ENCODE results near the gene ZNF513.
"Not testable (repeated sequence)": the region's sequence is repeated elsewhere in the genome, so short reads cannot be mapped to it uniquely, and the experiment has no call there.

ZNF513 gene

DNA sequence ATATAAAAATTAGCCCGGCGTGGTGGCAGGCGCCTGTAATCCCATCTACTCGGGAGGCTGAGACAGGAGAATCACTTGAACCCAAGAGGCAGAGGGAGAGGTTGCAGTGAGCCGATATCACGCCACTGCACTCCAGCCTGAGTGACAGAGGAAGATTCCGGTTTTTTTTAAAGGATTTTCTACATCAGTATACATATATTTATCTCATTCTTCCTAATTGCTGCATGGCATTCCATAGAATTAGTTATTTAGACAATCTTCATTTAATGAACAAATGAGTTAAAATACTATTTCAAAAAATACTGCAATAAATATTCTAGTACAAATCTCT, 26.0 kb downstream of the ZNF513 start:
- no peak for DNase-seq

DNA sequence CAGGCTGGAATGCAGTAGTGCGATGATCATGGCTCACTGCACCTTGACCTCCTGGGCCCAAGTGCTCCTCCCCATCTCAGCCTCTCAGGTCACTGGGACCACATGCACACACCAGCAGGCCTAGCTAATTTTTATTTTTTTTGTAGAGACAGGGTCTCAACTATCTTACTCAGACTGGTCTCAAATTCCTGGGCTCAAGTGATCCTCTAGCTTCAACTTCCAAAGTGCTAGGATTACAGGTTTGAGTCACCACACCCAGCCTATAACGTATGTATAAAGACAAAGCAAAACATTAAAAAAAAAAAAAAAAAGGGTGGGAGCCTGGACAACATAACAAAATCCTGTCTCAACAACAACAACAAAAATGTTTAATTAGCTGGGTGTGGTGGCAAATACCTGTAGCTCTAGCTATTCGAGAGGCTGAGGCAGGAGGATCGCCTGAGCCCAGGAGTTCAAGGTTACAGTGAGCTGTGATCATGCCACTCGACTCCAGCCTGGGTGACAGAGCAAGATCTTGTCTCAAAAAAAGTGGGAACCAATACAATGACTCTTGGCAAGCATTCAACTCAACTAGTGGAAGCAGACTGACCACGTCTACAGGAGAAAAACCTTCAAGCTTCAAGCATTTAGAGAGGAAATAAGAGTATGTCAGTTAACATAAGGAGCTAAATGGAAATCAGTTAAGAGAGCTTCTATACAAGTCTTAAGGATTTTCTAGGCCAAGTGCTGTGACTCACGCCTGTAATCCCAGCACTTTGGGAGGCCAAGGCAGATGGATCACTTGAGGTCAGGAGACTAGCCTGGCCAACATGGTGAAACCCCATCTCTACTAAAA, 26.6 kb downstream of the ZNF513 start:
- no peak for DNase-seq

DNA sequence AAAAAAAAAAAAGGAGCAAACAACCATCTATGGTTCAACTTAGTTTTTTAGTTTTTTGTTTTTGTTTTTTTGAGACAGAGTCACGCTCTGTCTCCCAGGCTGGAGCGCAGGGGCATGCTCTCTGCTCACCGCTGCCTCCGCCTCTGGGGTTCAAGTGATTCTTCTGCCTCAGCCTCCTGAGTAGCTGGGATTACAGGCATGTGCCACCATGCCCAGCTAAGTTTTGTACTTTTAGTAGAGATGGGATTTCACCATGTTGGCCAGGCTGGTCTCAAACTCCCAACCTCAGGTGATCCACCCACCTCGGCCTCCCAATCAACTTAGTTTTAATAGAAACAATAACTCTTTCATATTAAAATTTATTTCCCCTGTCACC, 27.2 kb downstream of the ZNF513 start:
- not testable (repeated sequence) for DNase-seq

DNA sequence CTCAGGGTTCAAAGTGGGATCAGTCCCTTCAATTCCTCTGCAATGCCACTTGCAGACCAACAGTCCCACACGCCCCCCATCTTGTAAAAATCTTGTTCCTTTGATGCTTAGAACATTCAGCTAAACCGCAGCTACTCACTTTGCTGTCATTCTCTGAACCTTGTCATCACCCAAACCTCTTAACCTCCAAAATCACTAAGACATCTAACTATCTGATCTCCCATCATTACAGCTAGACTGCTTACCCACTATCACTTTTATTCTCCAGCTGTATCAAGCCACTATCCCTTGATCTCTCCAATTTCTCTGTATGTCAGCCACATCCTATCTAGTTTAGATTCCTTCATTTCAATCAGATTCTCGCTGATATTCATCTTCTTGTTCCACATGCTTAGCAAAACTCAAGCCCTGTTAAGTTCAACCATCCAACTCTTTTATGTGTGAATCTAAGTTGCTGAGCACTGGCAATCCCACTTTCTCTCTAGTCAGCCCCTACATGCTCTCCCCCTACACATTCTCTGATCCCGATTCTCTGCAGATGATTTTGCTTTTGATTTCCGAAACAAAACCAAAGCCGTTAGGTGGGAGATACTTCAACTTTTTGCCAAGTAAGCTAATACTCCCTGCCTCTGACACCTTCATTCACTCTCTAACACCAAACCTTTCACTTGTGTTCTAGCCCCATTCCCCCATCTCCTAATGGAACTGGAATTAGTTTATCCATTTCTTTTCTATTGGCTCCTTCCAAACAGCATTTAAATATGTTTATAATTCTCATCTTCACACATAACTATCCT, 28.5 kb downstream of the ZNF513 start:
- no peak for DNase-seq

DNA sequence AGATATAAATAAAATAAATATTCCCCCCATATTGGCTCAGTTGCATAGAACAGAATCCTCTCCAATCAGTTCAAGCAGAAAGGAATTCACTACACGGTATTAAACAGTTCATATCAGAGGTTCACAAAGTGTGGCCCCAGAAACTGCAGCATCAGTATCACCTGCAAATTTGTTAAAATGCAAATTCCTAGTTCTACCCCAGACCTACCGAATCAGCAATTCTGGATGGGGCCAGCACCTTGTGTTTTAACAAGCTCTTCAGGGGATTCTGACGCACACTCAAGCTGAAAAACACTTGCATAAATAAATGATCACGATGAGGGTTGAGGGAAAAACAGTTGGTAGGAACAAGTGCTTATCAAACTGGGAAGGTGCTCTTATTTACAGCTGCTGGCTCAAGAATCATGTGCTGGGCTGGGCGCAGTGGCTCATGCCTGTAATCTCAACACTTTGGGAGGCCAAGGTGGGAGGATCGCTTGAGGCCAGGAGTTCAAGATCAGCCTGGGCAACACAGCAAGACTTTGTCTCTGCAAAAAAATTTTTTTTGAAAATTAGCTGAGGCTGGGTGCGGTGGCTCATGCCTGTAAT, 30.3 kb downstream of the ZNF513 start:
- no peak for DNase-seq

DNA sequence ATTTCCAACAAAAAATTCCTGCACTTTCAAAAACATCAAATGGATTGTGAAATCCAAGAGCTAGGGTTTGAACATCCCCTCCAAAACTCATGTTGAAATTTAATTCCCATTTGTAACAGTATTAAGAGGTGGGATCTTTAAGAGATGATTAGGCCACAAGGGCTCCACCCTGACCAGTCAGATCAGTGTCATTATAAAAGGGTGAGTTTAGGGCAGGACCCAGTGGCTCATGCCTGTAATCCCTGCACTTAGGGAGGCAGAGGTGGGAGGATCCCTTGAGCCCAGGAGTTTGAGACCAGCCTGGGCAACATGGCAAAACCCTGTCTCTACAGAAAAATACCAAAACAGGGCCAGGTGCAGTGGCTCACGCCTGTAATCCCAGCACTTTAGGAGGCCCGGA, 32.9 kb downstream of the ZNF513 start:
- DNase-seq, result no peak

DNA sequence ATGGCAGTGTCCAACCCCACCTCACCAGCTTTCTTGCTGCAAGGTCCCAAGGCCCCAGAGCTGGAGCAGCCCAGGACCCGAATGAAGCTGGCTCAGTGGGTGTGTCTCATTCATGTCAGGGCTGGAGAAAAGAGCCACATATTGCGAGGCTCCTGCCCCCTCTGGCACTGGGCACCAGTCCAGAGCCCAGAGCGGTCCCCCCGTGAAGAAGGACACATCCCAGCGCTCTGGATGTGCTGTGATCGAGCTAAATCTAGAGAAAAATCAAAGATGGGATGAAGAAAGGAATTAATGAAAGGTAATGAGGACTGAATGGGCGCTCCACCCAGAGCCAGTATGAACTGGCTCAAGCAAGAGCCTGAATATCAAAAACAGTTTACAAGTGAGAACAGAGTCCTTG, 44.4 kb downstream of the ZNF513 start:
- DNase-seq, result no peak

DNA sequence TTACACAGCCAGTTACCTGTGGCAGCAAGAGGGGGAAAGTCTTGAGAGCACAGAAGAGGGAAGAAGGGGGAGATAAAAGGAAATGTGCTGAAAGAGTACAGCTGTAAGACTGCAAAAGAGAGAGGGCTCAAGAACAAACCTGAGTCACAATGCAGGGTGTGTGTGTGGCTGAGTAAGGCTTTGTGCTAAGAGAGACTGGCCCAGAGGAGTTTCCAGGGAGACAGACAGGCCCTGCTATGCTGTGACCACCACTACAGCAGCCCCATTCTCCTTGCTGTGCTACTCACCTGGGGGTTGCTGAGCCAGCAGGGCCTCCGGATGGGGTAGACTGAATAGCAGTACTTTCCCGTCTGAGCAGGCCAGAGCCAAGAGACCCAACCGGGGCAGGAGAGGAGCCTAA, 45.2 kb downstream of the ZNF513 start:
- DNase-seq, result no peak

All from 8988T (cell line).